ENCODE measurements around the gene GPR107. TPM values are rescaled to one million over a fixed set of nuclear protein-coding genes. Genes with fewer than 3 reads are reported as not detected.

Gene GPR107
- total and polyA plus RNA-seq, 2 experiments from 2014 or later, result 6.2 to 30.7 TPM

DNA sequence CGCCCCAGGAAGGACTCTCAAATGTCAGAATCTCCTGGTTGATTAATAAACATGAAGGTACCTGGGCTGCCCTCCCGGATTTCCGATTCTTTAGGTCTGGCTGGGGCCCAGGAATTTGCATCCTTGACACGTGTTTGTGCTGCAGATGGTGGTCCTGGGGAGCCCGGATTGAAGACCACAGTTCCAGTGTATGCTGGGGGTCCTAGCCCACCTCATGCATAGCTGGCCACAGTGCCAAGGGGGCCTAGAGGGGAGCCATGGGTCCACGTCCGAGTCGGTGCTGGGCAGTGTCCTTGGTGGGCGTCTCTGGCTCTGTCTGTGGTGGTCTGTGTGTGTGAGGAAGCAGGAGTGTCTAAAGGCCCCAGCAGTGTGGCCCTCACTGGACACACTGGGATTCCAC is 121.6 kb downstream of the GPR107 start (continued):
- TF ChIP-seq, protein P1, sequence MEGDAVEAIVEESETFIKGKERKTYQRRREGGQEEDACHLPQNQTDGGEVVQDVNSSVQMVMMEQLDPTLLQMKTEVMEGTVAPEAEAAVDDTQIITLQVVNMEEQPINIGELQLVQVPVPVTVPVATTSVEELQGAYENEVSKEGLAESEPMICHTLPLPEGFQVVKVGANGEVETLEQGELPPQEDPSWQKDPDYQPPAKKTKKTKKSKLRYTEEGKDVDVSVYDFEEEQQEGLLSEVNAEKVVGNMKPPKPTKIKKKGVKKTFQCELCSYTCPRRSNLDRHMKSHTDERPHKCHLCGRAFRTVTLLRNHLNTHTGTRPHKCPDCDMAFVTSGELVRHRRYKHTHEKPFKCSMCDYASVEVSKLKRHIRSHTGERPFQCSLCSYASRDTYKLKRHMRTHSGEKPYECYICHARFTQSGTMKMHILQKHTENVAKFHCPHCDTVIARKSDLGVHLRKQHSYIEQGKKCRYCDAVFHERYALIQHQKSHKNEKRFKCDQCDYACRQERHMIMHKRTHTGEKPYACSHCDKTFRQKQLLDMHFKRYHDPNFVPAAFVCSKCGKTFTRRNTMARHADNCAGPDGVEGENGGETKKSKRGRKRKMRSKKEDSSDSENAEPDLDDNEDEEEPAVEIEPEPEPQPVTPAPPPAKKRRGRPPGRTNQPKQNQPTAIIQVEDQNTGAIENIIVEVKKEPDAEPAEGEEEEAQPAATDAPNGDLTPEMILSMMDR (conservative IDR thresholded peaks at IDR 0.05; ENCODE audit: low read depth in 2 of 2), result no peak
- TF ChIP-seq NANOG (IDR thresholded peaks at IDR 0.05; ENCODE audit: borderline replicate concordance) (no peak), STAT1 (IDR thresholded peaks at IDR 0.05; ENCODE audit: unreplicated experiment) (no peak), POLR2AphosphoS5 (IDR thresholded peaks at IDR 0.05; ENCODE audit: low read depth) (no peak), CREB1 (CRISPR knock-in tag; IDR thresholded peaks at IDR 0.05; ENCODE audit: low read depth) (no peak), ZNF331 (CRISPR knock-in tag; IDR thresholded peaks at IDR 0.05; ENCODE audit: low read depth) (no peak), EZH2phosphoT487 (IDR thresholded peaks at IDR 0.05; ENCODE audit: unreplicated experiment) (no peak), EZH2 (IDR thresholded peaks at IDR 0.05; ENCODE audit: low read depth, unreplicated experiment) (no peak)
- TF ChIP-seq, protein P2, sequence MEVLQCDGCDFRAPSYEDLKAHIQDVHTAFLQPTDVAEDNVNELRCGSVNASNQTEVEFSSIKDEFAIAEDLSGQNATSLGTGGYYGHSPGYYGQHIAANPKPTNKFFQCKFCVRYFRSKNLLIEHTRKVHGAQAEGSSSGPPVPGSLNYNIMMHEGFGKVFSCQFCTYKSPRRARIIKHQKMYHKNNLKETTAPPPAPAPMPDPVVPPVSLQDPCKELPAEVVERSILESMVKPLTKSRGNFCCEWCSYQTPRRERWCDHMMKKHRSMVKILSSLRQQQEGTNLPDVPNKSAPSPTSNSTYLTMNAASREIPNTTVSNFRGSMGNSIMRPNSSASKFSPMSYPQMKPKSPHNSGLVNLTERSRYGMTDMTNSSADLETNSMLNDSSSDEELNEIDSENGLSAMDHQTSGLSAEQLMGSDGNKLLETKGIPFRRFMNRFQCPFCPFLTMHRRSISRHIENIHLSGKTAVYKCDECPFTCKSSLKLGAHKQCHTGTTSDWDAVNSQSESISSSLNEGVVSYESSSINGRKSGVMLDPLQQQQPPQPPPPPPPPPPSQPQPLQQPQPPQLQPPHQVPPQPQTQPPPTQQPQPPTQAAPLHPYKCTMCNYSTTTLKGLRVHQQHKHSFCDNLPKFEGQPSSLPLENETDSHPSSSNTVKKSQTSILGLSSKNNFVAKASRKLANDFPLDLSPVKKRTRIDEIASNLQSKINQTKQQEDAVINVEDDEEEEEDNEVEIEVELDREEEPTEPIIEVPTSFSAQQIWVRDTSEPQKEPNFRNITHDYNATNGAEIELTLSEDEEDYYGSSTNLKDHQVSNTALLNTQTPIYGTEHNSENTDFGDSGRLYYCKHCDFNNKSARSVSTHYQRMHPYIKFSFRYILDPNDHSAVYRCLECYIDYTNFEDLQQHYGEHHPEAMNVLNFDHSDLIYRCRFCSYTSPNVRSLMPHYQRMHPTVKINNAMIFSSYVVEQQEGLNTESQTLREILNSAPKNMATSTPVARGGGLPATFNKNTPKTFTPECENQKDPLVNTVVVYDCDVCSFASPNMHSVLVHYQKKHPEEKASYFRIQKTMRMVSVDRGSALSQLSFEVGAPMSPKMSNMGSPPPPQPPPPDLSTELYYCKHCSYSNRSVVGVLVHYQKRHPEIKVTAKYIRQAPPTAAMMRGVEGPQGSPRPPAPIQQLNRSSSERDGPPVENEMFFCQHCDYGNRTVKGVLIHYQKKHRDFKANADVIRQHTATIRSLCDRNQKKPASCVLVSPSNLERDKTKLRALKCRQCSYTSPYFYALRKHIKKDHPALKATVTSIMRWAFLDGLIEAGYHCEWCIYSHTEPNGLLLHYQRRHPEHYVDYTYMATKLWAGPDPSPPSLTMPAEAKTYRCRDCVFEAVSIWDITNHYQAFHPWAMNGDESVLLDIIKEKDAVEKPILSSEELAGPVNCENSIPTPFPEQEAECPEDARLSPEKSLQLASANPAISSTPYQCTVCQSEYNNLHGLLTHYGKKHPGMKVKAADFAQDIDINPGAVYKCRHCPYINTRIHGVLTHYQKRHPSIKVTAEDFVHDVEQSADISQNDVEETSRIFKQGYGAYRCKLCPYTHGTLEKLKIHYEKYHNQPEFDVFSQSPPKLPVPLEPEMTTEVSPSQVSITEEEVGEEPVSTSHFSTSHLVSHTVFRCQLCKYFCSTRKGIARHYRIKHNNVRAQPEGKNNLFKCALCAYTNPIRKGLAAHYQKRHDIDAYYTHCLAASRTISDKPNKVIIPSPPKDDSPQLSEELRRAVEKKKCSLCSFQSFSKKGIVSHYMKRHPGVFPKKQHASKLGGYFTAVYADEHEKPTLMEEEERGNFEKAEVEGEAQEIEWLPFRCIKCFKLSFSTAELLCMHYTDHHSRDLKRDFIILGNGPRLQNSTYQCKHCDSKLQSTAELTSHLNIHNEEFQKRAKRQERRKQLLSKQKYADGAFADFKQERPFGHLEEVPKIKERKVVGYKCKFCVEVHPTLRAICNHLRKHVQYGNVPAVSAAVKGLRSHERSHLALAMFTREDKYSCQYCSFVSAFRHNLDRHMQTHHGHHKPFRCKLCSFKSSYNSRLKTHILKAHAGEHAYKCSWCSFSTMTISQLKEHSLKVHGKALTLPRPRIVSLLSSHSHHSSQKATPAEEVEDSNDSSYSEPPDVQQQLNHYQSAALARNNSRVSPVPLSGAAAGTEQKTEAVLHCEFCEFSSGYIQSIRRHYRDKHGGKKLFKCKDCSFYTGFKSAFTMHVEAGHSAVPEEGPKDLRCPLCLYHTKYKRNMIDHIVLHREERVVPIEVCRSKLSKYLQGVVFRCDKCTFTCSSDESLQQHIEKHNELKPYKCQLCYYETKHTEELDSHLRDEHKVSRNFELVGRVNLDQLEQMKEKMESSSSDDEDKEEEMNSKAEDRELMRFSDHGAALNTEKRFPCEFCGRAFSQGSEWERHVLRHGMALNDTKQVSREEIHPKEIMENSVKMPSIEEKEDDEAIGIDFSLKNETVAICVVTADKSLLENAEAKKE (CRISPR knock-in tag; IDR thresholded peaks at IDR 0.05), result no peak

Data from GM23338 (cell line).